Measurements from ENCODE around the gene CEMP1. TPM values are rescaled to one million over a fixed set of nuclear protein-coding genes. Genes with fewer than 3 reads are reported as not detected.
A peak's percentile ranks its signal among the peaks of the same experiment; 100 is the strongest.

CEMP1 gene
- total RNA-seq, 1 donor from 2014 or later, result not detected

DNA sequence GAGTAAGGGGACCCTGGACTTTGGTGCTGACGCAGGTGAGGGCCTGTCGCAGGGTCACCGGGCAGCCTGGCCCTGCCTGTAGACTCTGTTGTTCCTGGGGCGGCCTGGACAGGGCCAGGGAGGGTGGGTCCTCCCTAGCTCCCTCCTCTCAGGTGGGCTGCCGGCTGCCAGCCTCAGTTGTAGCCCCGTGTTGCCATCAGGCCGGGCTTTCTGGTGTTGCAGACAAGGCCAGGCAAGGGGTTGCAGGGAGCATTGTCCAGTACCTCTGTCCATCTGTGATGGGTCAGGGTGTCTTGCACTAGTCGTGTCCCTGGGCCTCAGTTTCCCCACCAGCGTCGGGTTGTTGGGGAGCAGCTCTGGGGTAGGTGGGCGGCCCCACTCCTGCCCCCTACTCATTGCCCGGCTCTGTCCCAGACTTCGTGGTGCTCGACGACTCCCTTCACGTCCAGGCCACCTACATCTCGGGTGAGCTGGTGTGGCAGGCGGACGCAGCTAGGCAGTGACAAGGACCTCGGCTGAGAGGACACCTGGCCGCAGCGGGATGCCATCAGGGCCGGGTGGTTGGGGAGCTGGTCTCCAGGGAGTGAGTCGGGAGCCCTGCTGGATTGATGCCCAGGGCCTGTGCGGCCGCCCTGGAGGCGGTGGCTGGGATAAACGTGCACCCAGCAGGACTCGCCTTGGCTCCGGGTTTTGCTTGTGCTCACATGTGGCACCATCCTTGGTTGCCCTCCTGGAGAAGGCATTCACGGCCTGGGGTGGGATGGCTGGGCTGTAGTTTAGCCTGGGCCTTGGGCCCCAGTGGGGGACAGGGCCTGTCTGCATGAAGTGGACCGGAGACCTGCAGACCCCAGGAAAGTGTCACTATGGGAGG lies 1.9 kb downstream of the CEMP1 start:
- no peak overlapping the region for H3K27ac Mint-ChIP-seq (ENCODE audit: unreplicated experiment)
- H3K36me3 Mint-ChIP-seq (ENCODE audit: low read depth), result peaks cover 2% of the 10 kb centered on the region
- TF ChIP-seq, protein P1, sequence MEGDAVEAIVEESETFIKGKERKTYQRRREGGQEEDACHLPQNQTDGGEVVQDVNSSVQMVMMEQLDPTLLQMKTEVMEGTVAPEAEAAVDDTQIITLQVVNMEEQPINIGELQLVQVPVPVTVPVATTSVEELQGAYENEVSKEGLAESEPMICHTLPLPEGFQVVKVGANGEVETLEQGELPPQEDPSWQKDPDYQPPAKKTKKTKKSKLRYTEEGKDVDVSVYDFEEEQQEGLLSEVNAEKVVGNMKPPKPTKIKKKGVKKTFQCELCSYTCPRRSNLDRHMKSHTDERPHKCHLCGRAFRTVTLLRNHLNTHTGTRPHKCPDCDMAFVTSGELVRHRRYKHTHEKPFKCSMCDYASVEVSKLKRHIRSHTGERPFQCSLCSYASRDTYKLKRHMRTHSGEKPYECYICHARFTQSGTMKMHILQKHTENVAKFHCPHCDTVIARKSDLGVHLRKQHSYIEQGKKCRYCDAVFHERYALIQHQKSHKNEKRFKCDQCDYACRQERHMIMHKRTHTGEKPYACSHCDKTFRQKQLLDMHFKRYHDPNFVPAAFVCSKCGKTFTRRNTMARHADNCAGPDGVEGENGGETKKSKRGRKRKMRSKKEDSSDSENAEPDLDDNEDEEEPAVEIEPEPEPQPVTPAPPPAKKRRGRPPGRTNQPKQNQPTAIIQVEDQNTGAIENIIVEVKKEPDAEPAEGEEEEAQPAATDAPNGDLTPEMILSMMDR (conservative IDR thresholded peaks at IDR 0.05), result peak; percentile 19
- no peak for DNase-seq (ENCODE audit: low read depth, low spot score)
- H3K9me3 Mint-ChIP-seq, result no peaks in the 10 kb centered on the region
- peaks cover 14% of the 10 kb centered on the region for H3K27me3 Mint-ChIP-seq (ENCODE audit: low read depth)
- peak overlapping the region; percentile 38 for H3K4me3 Mint-ChIP-seq
- peaks cover 13% of the 10 kb centered on the region for H3K4me1 Mint-ChIP-seq

DNA sequence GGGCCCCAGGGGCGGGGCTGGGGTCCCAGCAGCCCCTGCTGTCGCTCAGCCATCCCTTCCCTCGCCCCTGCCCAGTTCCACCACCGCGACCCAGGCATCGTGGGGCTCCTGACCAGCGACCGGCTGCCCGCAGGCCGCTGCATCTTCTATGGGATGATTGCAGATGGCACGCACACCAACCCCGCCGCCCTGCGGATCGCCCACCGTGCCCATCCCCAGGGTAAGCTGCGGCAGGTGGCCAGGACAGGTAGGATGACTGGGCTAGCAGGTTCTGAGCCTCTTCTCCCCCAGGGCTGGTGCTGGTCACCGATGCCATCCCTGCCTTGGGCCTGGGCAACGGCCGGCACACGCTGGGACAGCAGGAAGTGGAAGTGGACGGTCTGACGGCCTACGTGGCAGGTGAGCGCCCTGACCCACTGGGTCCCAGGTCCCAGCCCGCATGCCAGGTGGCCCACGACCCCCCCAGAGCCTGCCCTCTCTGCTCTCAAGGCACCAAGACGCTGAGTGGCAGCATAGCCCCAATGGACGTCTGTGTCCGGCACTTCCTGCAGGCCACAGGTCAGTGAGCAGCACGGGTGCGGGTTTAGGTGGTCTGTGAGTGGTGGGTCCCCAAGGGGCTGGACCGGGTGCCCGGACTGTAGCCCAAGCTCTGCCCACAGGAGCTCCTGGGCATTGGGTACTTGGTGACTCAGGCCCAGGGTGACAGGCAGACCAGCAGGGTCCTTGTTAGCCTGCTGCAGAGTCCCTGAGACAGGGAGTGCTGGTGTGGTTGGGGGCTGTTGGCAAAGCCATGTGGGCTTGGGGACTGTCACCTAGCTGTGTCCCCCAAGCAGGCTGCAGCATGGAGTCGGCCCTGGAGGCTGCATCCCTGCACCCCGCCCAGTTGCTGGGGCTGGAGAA lies 2.8 kb downstream of the CEMP1 start:
- TF ChIP-seq, protein P1 (conservative IDR thresholded peaks at IDR 0.05), result no peak
- Mint-ChIP-seq H3K4me1 (peaks cover 9% of the 10 kb centered on the region), H3K27me3 (ENCODE audit: low read depth) (peaks cover 5% of the 10 kb centered on the region), H3K9me3 (no peaks in the 10 kb centered on the region), H3K36me3 (ENCODE audit: low read depth) (peaks cover 6% of the 10 kb centered on the region), H3K4me3 (no peak overlapping the region), H3K27ac (ENCODE audit: unreplicated experiment) (no peak overlapping the region)
- no peak for DNase-seq (ENCODE audit: low read depth, low spot score)

DNA sequence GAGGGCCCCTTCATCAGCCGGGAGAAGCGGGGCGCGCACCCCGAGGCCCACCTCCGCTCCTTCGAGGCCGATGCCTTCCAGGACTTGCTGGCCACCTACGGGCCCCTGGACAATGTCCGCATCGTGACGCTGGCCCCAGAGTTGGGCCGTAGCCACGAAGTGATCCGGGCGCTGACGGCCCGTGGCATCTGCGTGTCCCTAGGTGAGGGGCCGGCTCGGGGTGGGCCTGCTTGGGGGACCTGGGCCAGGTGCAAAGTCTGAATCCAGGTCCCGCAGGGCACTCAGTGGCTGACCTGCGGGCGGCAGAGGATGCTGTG lies 3.5 kb downstream of the CEMP1 start:
- TF ChIP-seq, protein P1 (conservative IDR thresholded peaks at IDR 0.05), result no peak
- H3K27me3 Mint-ChIP-seq (ENCODE audit: low read depth), result peaks cover 3% of the 10 kb centered on the region
- H3K4me3 Mint-ChIP-seq, result no peak overlapping the region
- H3K36me3 Mint-ChIP-seq (ENCODE audit: low read depth), result peaks cover 6% of the 10 kb centered on the region
- no peak for DNase-seq (ENCODE audit: low read depth, low spot score)
- no peaks in the 10 kb centered on the region for H3K9me3 Mint-ChIP-seq
- H3K4me1 Mint-ChIP-seq, result peaks cover 6% of the 10 kb centered on the region
- H3K27ac Mint-ChIP-seq (ENCODE audit: unreplicated experiment), result no peak overlapping the region

DNA sequence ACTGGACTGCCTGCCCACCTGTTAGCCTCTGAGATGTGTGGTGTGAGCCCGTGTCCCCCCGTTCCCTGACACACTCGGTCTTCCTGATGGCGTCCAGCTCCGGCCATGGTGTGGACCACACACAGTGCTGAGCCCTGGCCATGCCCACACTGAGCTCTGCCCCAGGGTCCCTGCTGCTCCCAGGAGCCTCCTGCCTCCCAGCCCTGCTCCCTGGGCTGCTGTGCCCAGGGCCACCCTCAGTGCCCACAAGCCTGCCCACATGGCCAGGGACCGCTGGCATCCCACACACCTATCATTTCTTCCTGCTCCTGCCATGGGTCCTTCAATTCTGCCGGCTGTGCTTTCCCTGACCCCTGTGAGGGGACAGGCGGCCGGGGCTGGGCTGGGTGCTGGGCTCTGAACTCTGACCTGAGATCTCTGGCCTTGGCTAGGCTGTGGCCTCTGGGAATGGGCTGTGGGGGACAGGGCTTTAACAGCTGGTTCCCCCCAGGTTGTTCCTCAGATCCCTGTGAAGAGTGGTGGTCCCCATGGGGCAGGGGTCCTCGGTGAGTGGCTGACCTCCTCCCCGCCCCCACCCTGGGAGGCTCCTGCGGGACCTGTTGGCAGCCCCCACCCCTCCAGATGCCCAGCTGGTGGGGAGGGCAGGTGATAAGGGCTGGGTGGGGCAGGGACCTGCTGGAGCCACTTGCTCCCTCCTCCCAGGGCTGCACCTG lies 4.0 kb downstream of the CEMP1 start:
- TF ChIP-seq, protein P1 (conservative IDR thresholded peaks at IDR 0.05), result no peak
- H3K36me3 Mint-ChIP-seq (ENCODE audit: low read depth), result peaks cover 6% of the 10 kb centered on the region
- no peak overlapping the region for H3K4me3 Mint-ChIP-seq
- DNase-seq (ENCODE audit: low read depth, low spot score), result no peak
- H3K27me3 Mint-ChIP-seq (ENCODE audit: low read depth), result no peaks in the 10 kb centered on the region
- H3K4me1 Mint-ChIP-seq, result peaks cover under 1% of the 10 kb centered on the region
- H3K27ac Mint-ChIP-seq (ENCODE audit: unreplicated experiment), result no peak overlapping the region
- H3K9me3 Mint-ChIP-seq, result no peaks in the 10 kb centered on the region

DNA sequence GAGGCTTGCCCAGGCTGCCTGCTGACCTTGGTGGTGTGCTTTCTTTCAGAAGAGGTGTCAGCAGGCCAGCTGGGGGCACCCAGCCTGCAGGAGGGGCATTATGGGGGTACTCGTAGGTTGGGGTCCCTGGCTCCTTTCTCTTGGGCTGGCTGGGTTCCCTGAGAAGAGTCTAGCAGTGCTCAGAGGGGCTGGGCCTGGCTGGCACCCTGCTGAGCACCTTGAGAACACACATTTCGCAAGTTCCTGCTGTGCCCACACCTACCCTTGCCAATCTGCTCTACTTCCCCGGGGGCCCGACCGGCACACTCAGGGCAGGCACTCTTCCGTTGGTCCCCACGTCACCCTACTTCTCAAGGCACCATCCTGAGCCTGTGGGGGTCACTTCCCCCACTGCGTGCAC lies 5.1 kb downstream of the CEMP1 start:
- no peak for DNase-seq (ENCODE audit: low read depth, low spot score)
- Mint-ChIP-seq H3K27me3 (ENCODE audit: low read depth) (peaks cover 4% of the 10 kb centered on the region), H3K27ac (ENCODE audit: unreplicated experiment) (no peak overlapping the region), H3K36me3 (ENCODE audit: low read depth) (peaks cover 6% of the 10 kb centered on the region), H3K4me3 (no peak overlapping the region), H3K4me1 (peaks cover 3% of the 10 kb centered on the region), H3K9me3 (no peaks in the 10 kb centered on the region)
- TF ChIP-seq, protein P1 (conservative IDR thresholded peaks at IDR 0.05), result no peak

All from neural crest cell (in vitro differentiated cells).